Activated naive CD4-positive, alpha-beta T cell treated with anti-CD3 and anti-CD28 coated beads, Interleukin-2, amount 50 U/mL, for 72 hours (primary cell): ENCODE measurements around the gene PTPRD. TPM values are rescaled to one million over a fixed set of nuclear protein-coding genes. Genes with fewer than 3 reads are reported as not detected.
"Not testable (repeated sequence)": the region's sequence is repeated elsewhere in the genome, so short reads cannot be mapped to it uniquely, and the experiment has no call there.

Experiments used
- ATAC-seq, 2 donors: fragments of 150-1000 bp; cut with Tn5 transposase; 2 replicates each; pipeline ENCODE4 v1.10.0; 2021; ENCODE audit warnings: mild to moderate bottlenecking in 2 of 2, moderate library complexity in 2 of 2
- DNase-seq, 2 donors: peaks; one replicate each; pipeline ENCODE4 v3.0.0; 2021 to 2022; ENCODE audit warnings: low spot score in 2 of 2
- H3K27ac Mint-ChIP-seq, 2 donors: one replicate each; pipeline ENCODE4 v1.8.0; 2022; ENCODE audit warnings: mild to moderate bottlenecking in 2 of 2, mixed read lengths in 2 of 2
- H3K36me3 Mint-ChIP-seq, 2 donors: one replicate each; pipeline ENCODE4 v1.8.0; 2022; ENCODE audit warnings: mixed read lengths in 2 of 2
- H3K9me3 Mint-ChIP-seq, 2 donors: one replicate each; pipeline ENCODE4 v1.8.0; 2022; ENCODE audit warnings: mixed read lengths in 2 of 2
- total RNA-seq, 2 donors: library from RNA; stranded (reverse); gene quantifications; one replicate each; pipeline ENCODE4 v1.2.3, GENCODE V29; 2022

PTPRD gene
- total RNA-seq, 2 donors from 2014 or later: not detected

- DNase-seq (no peak), ATAC-seq (no peak)
- Mint-ChIP-seq H3K36me3 (no peaks in the 10 kb centered on the region), H3K27ac (no peak overlapping the region), H3K9me3 (peaks cover 4 to 16% of the 10 kb centered on the region in 2 donors)
Measured at GRCh38 chr9:9112001-9112720, 1500.6 kb downstream of the PTPRD start.

DNA sequence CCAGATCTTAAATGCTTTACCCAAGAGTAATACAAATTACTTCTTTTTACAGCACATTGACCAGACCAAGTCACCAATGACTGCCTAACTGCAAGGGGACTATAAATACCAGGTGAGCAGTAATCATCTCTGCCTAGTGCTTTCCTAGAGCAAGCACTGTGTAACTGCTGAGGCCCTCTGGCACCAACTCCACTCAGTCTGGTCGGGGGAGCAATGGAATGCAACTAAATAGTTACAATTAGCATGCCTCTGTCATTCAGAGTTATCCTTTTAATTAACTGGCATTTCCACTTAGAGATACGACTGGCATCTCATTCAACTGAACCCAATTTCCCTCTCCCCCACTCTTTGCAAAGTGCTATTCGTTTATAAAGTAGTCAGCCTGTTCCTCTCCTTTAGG lies 1504.2 kb downstream of the PTPRD start:
- no peak overlapping the region for H3K27ac Mint-ChIP-seq
- peaks cover 14 to 16% of the 10 kb centered on the region in 2 donors for H3K9me3 Mint-ChIP-seq
- no peaks in the 10 kb centered on the region for H3K36me3 Mint-ChIP-seq
- ATAC-seq (no peak), DNase-seq (no peak)

DNA sequence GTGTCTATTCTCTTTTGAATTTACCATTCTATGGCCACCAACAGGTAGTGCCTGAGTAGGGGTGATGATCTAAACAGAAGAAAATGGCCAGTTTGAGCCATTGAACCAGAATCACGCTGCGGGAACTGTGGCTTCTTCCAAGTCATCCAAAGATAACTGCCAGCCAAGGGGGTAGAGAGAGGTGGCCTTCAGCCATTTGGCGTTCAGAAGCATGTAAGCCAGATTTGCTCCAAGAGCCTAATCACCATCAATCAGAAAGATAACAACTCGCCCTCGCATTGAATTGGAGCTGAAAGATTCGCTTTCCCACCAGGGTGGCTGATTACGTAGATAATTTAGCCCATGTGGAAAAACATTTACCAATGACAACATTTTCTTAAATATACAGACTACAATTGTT lies 1510.5 kb downstream of the PTPRD start:
- no peak for ATAC-seq
- Mint-ChIP-seq H3K9me3 (peaks cover 0 to 11% of the 10 kb centered on the region in 2 donors), H3K27ac (no peak overlapping the region), H3K36me3 (no peaks in the 10 kb centered on the region)
- DNase-seq: no peak

DNA sequence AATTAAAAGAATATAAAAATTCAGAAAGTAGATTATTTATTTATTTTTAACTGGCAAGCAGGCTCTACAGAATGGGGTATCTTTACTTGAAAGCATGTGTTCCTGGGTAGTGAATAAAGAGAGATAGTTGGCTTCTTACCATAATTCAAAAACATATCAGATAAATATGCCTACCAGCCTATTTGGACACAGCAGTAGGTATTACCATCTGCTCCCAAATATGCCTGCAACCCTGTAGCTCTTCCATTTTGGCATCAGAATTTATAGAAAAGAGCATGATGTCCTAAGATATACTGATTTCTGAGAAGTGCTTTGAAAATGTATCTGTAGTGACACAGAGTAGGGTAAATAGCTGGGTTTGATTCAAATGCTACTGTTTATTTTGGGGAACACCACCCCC lies 1512.7 kb downstream of the PTPRD start:
- Mint-ChIP-seq H3K9me3 (peaks cover 0 to 11% of the 10 kb centered on the region in 2 donors), H3K36me3 (no peaks in the 10 kb centered on the region), H3K27ac (no peak overlapping the region)
- DNase-seq (no peak), ATAC-seq (no peak)

- ATAC-seq (no peak), DNase-seq (no peak)
- Mint-ChIP-seq H3K36me3 (no peaks in the 10 kb centered on the region), H3K9me3 (peaks cover 0 to 12% of the 10 kb centered on the region in 2 donors), H3K27ac (no peak overlapping the region)
Measured at GRCh38 chr9:9099646-9100045, 1513.2 kb downstream of the PTPRD start.

GRCh38 chr9:9097254-9097653 lies 1515.5 kb downstream of the PTPRD start:
- not testable (repeated sequence) for H3K36me3 Mint-ChIP-seq, H3K27ac Mint-ChIP-seq, DNase-seq, ATAC-seq
- peaks cover 0 to 13% of the 10 kb centered on the region in 2 donors for H3K9me3 Mint-ChIP-seq

DNA sequence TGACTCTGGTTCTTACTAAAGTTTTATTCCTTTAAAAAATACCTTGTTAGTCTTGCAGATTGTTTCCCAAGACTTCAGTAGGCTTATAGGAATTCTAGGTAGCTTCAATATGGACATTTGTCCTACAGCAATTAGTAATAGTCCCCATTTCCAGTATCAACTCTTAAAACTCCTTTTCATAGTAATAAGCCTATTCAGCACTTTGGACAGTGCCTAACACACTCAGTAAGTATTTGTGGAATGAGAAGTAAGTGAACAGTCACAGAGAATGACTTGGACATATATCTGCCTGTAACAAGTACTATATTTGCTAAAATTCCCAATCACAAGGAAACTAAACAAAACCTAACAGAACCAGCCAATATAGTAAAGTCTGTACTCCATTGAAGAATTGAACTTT lies 1521.4 kb downstream of the PTPRD start:
- DNase-seq: no peak
- peaks cover 0 to 11% of the 10 kb centered on the region in 2 donors for H3K9me3 Mint-ChIP-seq
- no peaks in the 10 kb centered on the region for H3K36me3 Mint-ChIP-seq
- no peak overlapping the region for H3K27ac Mint-ChIP-seq
- ATAC-seq: no peak

GRCh38 chr9:9079473-9079872 lies 1533.3 kb downstream of the PTPRD start:
- no peak for ATAC-seq
- no peak for DNase-seq
- Mint-ChIP-seq H3K27ac (no peak overlapping the region), H3K9me3 (peaks cover 20 to 39% of the 10 kb centered on the region in 2 donors), H3K36me3 (peaks cover 6 to 18% of the 10 kb centered on the region in 2 donors)

DNA sequence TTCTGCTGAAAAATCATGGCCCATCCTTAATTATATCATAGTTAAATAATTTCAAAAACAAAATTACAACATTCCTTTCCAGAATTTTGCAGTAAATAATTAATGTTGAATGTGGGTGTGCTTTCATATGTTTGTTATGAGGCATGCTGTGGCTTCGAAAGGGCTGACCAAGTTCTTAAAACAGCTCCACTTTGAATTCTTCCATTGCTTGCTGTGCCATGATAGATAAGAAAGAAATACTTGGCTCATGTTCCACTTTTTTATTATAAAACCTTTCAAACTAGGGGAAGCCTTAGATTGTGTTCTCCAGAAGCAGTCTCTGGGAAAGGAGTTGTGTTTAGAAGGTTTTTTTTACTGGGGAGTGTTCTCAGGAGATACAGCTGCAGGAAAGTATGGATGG lies 1534.5 kb downstream of the PTPRD start:
- Mint-ChIP-seq H3K36me3 (peaks cover 6 to 18% of the 10 kb centered on the region in 2 donors), H3K27ac (no peak overlapping the region)
- no peak for DNase-seq

GRCh38 chr9:9061627-9062026 lies 1551.2 kb downstream of the PTPRD start:
- no peak overlapping the region for H3K27ac Mint-ChIP-seq

More for the DNA sequence above, 1534.5 kb downstream of the PTPRD start:
- peaks cover 20 to 35% of the 10 kb centered on the region in 2 donors for H3K9me3 Mint-ChIP-seq
- ATAC-seq: no peak

DNA sequence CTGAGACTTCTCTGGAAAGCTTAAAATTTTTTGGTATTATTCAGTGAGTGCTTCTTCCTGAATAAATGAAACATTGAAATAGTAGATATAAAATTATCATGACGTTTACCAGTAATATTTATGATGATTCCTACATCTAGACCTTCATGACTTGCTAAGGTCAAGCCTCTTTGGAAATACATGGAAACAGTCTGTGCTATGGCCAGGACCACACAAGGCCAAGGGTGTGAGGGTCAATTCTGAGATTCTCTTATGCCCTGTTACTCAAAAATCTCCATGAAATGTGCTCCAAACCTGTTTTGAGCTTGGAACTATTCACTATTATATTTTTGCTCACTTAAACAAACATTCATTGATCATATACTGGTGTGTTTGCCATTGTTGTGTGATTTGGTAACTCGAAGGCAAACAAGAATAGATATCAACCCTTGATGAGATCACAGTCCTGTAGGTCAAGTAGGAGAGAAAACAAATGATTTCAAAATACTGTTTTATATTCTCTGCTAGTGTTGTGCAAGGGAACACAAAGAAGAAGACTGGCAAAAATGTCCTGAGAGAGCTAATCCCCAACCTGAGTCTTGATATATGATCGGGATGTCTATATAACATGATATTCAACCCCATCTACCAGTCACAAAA lies 1558.3 kb downstream of the PTPRD start:
- Mint-ChIP-seq H3K36me3 (no peaks in the 10 kb centered on the region), H3K27ac (no peak overlapping the region), H3K9me3 (peaks cover 7 to 9% of the 10 kb centered on the region in 2 donors)
- ATAC-seq (no peak), DNase-seq (no peak)

More at GRCh38 chr9:9061627-9062026, 1551.2 kb downstream of the PTPRD start:
- no peaks in the 10 kb centered on the region for H3K36me3 Mint-ChIP-seq
- DNase-seq (no peak), ATAC-seq (no peak)
- H3K9me3 Mint-ChIP-seq: peaks cover 14 to 15% of the 10 kb centered on the region in 2 donors

- Mint-ChIP-seq H3K27ac (no peak overlapping the region), H3K36me3 (no peaks in the 10 kb centered on the region), H3K9me3 (peaks cover 0 to 8% of the 10 kb centered on the region in 2 donors)
- no peak for ATAC-seq
- no peak for DNase-seq
Measured at GRCh38 chr9:9045572-9045971, 1567.2 kb downstream of the PTPRD start.

GRCh38 chr9:9045072-9045471 lies 1567.7 kb downstream of the PTPRD start:
- H3K36me3 Mint-ChIP-seq: no peaks in the 10 kb centered on the region
- no peak for ATAC-seq

GRCh38 chr9:9043788-9044187 lies 1569.0 kb downstream of the PTPRD start:
- ATAC-seq, H3K36me3 Mint-ChIP-seq, H3K9me3 Mint-ChIP-seq, DNase-seq, H3K27ac Mint-ChIP-seq: not testable (repeated sequence)

More at GRCh38 chr9:9045072-9045471, 1567.7 kb downstream of the PTPRD start:
- Mint-ChIP-seq H3K9me3 (peaks cover 0 to 8% of the 10 kb centered on the region in 2 donors), H3K27ac (no peak overlapping the region)
- DNase-seq: no peak

GRCh38 chr9:9041756-9042155 lies 1571.0 kb downstream of the PTPRD start:
- DNase-seq (no peak), ATAC-seq (no peak)
- Mint-ChIP-seq H3K36me3 (no peaks in the 10 kb centered on the region), H3K9me3 (peaks cover 0 to 4% of the 10 kb centered on the region in 2 donors), H3K27ac (no peak overlapping the region)

DNA sequence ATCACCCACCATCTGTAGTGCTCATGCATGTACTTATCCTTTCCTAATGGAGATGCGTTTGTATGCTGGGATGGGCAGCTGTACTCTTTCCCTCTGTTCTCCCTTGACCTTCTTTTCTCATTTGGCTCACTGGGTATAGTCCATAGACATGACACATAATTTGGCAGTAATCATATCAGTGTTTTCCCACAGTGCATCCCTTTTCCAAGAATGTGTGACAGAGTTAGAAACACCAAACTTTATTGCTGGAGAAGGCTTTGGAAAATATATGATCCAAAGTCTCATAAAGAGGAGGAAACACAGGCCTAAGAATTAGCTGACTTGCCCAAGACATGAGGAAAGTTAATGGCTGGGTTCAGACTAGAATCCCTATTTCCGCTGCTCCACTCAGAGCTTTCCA lies 1579.8 kb downstream of the PTPRD start:
- H3K27ac Mint-ChIP-seq: no peak overlapping the region
- no peaks in the 10 kb centered on the region for H3K36me3 Mint-ChIP-seq
- peaks cover 11 to 14% of the 10 kb centered on the region in 2 donors for H3K9me3 Mint-ChIP-seq
- ATAC-seq: no peak
- no peak for DNase-seq

DNA sequence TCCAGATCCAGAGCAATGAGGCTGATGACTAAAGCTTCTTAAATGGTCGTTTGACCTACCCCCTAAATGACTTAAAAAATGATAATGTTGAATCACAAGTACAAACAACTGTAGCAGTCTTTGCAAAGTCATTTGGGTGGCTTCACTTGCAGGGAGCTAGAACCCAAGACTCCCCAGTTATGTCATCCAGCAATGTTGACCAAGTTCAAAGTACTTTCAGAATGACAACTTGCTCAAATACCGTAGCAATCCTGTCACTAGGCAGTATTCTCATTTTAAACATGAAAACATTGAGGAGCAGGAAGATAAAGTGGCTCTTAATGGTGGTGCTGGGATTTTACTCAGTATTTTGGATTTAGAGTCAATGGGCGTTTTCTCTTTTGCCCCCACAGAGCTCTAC lies 1596.2 kb downstream of the PTPRD start:
- DNase-seq: no peak
- no peak overlapping the region for H3K27ac Mint-ChIP-seq
- ATAC-seq: no peak
- no peaks in the 10 kb centered on the region for H3K36me3 Mint-ChIP-seq
- peaks cover 4 to 15% of the 10 kb centered on the region in 2 donors for H3K9me3 Mint-ChIP-seq

DNA sequence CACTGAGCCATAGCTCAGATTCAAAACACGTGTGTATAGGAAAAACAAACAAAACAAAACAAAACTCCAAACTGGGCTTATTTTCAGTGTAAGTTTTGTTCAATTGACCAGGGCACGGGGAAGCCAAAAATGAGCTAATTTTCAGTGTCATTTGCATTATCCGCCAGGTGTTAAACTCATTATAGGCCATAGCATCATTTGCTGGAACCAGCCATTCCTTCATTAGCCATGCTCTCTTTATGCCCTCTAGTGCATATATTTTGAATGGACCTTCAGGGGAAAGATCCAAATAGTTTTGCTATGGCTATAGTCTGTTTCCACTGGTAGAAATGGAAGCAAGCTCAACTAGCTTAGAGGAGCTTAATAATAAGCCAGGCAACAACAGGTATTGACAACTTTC lies 1608.0 kb downstream of the PTPRD start:
- Mint-ChIP-seq H3K27ac (no peak overlapping the region), H3K36me3 (no peaks in the 10 kb centered on the region), H3K9me3 (no peaks in the 10 kb centered on the region)
- DNase-seq: no peak
- ATAC-seq: no peak
